Ecto neural progenitor cell (in vitro differentiated cells): ENCODE measurements around the gene THSD7A.
"Not testable (repeated sequence)": the region's sequence is repeated elsewhere in the genome, so short reads cannot be mapped to it uniquely, and the experiment has no call there.

Experiments
- DNase-seq: peaks from one replicate; pipeline ENCODE4 v3.0.0-alpha.2; 2018; ENCODE audit warnings: low spot score

THSD7A gene

GRCh38 chr7:11458736-11459483 lies 373.1 kb downstream of the THSD7A start:
- DNase-seq, result no peak

- no peak for DNase-seq
Measured at GRCh38 chr7:11457419-11457818, 374.6 kb downstream of the THSD7A start.

- DNase-seq, result no peak
Measured at GRCh38 chr7:11456574-11456973, 375.4 kb downstream of the THSD7A start.

GRCh38 chr7:11452476-11452875 lies 379.5 kb downstream of the THSD7A start:
- DNase-seq, result no peak

- DNase-seq, result no peak
Measured at GRCh38 chr7:11450281-11450680, 381.7 kb downstream of the THSD7A start.

GRCh38 chr7:11449316-11449715 lies 382.7 kb downstream of the THSD7A start:
- no peak for DNase-seq

GRCh38 chr7:11448323-11448722 lies 383.7 kb downstream of the THSD7A start:
- DNase-seq, result no peak

- no peak for DNase-seq
Measured at GRCh38 chr7:11447106-11447505, 384.9 kb downstream of the THSD7A start.

GRCh38 chr7:11443934-11444333 lies 388.1 kb downstream of the THSD7A start:
- not testable (repeated sequence) for DNase-seq

GRCh38 chr7:11437994-11438393 lies 394.0 kb downstream of the THSD7A start:
- DNase-seq, result no peak

GRCh38 chr7:11436773-11437524 lies 395.0 kb downstream of the THSD7A start:
- DNase-seq, result no peak

GRCh38 chr7:11436316-11436715 lies 395.7 kb downstream of the THSD7A start:
- DNase-seq, result no peak

GRCh38 chr7:11434366-11434765 lies 397.6 kb downstream of the THSD7A start:
- no peak for DNase-seq

GRCh38 chr7:11430841-11431240 lies 401.2 kb downstream of the THSD7A start:
- no peak for DNase-seq

GRCh38 chr7:11430112-11430511 lies 401.9 kb downstream of the THSD7A start:
- no peak for DNase-seq

- DNase-seq, result no peak
Measured at GRCh38 chr7:11428877-11429581, 403.0 kb downstream of the THSD7A start.

GRCh38 chr7:11427686-11428273 lies 404.2 kb downstream of the THSD7A start:
- no peak for DNase-seq

- DNase-seq, result no peak
Measured at GRCh38 chr7:11424006-11424405, 408.0 kb downstream of the THSD7A start.

GRCh38 chr7:11420049-11420448 lies 411.9 kb downstream of the THSD7A start:
- no peak for DNase-seq

- DNase-seq, result no peak
Measured at GRCh38 chr7:11416641-11417458, 415.1 kb downstream of the THSD7A start.

- no peak for DNase-seq
Measured at GRCh38 chr7:11415101-11415500, 416.9 kb downstream of the THSD7A start.

GRCh38 chr7:11413901-11414300 lies 418.1 kb downstream of the THSD7A start:
- DNase-seq, result no peak
